T follicular helper cell (primary cell): ENCODE data around the gene MAP1A.
A peak's percentile ranks its signal among the peaks of the same experiment; 100 is the strongest.

Source experiments
- DNase-seq: peaks from one replicate; pipeline ENCODE4 v3.0.0-alpha.2; 2020; ENCODE audit warnings: low read depth
- total RNA-seq, 2 experiments: gene quantifications; one replicate each; lab custom pipeline; 2026; lab: John Stamatoyannopoulos, UW

MAP1A gene
- total RNA-seq: 2.4 to 23.9 reads per million in 2 experiments

DNA sequence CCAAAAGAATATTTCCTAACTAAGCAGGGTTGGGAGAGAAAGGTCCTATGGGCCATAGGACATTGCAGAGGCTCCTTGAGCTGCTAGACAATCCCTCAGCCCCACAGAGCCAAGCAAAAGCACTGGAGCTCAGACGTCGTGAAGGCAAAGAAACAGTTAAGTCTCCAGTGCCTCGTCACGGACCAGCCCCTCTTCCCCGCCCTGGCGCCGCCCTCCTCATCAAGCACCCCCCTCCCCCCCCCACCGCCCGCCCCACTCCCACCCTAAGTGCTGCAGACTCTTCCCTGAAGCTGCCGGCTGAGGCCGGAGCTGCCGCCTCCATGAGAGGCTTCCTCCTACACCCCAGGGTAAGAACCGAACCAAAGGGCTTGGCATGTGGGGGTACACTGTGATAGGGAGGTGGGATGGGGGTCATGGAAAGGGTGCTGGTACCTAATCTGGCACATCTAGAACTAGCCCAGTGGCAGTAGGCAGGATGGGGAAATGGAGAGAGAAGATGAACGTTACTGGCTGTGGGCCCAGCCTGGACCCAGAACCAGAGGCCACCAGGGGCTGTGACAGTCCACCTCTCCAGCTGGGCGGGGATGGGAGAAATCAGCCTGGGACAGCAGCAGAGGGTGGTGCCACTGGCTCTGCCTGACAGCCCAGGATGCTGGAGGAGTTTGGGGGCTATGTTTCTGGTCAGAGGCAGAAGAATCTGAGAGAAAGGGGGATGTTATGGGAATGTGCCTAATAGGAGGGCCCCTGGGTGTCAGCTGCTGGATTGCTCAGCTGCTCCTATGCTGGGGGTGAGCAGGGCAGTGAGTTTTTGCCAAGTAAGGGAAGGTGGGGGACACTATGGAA, at the start of gene MAP1A:
TSS of gene MAP1A (plus strand) at position 255 of the 843 bp plus-strand sequence. CDS start 3,866 bp downstream, outside the sequence.
- no peak for DNase-seq

- DNase-seq: no peak
Measured at GRCh38 chr15:43469867-43470266, 47.5 kb upstream of the MAP1A start.

DNA sequence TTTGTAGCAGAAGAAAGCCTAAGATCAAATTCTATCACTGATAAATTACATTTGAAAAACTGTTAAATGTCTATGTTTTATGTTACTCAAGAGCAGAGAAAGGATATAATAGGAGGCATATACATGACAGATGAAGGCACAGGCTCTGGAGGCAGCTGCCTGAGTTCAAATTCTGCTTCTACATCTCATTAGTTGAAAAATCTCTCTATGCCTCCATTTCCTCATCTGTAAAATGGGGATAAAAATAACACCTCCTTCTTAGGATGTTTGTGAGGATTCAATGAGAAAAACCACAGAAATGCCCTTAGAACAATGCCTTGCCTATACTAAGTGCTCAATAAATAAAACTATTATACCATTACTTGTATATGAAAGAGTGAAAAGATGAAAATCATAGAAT, 45.4 kb upstream of the MAP1A start:
- no peak for DNase-seq

DNA sequence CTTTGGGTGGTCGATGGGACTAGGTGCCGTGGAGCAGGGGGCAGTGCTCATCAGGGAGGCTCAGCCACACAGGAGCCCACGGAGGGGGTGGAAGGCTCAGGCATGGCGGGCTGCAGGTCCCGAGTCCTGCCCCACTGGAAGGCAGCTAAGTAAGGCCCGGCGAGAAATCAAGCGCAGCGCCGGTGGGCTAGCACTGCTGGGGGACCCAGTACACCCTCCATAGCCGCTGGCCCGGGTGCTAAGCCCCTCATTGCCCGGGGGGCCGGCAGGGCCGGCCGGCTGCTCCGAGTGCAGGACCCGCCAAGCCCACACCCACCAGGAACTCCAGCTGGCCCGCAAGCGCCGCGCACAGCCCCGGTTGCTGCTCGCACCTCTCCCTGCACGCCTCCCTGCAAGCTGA, 43.5 kb upstream of the MAP1A start:
- no peak for DNase-seq

DNA sequence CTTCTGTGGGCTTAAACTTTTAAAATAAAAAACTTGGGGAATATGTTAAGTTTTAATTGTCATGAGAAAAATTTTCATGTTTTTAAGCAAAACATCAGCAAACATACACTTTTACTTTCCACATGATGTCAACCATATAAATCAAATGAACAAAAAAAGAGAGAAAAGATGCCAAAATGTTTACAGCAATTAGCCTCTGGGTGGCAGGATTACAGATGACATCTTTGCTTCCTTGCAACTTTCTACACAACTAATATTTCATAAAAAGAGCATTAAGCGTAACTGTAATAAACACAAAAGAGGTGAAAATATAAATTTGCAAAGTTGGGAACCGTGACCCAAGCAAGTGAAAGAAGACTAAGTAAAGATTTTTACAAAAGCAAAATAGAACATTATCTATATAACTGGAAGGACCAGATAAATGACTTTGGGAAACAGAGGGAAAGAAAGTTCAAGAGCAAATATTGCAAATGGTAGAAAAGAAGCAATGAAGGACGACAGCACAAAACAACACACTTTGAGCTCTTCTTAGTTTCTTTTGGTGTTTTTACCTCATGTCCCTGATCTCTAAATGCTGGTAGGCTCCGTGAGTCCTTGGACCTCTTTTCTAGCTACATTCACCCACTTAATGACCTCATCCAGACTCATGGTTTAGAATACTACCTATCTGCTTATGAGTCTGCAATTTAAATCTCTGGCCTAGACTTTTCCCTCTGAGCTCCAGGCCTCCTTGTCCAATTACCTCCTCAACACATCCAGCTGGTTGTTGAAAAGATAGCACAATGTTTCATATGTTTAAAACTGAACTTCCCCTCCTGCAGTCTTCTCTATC, 33.9 kb upstream of the MAP1A start:
- no peak for DNase-seq

DNA sequence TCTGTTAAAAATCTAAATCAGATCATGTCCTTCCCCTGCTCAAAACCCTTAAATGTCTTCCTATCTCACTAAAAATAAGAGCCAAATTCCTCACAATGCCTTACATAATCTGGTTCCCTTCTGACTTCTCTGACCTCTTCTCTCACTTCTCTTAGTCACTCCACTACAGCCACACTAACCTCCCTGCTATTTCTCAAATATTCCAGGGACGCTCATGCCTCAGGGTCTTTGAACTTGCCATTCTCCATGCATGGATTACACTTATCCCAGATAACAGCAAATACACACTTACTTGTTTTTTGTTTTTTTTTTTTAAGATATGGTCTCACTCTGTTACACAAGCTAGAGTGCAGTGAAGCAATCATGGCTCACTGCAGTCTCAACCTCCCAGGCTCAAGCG, 33.0 kb upstream of the MAP1A start:
- no peak for DNase-seq

GRCh38 chr15:43487271-43487895, 30.0 kb upstream of the MAP1A start:
- no peak for DNase-seq

- DNase-seq: no peak
Measured at GRCh38 chr15:43488790-43489189, 28.6 kb upstream of the MAP1A start.

- DNase-seq: no peak
Measured at GRCh38 chr15:43489191-43489590, 28.2 kb upstream of the MAP1A start.

GRCh38 chr15:43492266-43492665, 25.1 kb upstream of the MAP1A start:
- DNase-seq: no peak

DNA sequence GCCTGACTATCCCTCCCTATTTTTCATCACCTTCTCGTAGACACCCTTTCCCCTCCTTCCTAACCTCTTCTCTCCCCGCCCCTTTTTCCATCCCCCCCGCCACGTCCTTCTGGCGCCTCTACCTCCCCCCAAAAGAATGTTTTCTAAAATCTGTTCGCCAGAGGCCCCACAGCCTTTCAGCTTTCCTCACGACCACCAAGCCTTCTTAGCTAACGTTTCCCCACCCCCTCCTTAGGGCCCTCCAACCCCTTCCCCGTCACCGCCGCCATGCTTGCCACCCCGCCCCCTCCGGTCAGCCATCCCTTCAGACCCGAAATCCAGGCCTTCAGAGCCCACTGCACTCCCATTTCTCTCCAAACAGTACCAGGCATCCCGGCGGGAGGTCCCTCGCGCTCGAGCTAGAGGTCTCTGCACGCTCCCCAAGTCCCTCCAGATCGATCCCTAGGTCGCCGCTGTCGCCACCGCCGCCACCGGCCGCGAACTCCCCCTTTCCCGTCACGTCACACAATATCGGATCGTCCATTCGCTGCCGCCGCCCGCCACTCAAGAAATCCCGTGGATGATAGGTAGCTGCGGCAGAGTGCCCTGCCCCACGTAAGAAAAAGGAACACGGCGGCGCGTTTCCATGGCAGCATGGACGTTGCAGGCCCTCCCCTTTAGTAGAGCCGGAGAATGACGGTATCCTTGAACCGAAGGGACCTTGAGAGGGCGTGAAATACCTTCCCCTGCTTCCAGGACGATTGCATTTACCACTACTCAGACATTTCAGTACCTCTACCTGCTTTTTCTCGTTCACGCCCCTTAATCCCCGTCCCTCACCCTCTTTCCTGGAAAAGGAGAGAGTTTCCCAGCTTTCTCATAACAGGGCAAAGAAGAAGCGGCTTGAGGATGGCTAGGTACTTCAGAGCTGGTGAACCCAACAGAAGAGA, 24.5 kb upstream of the MAP1A start, which contains the start of gene TP53BP1:
TSS of gene TP53BP1 (minus strand) at position 484 of the 929 bp plus-strand sequence. CDS start at position 371, 113 bp downstream.
- DNase-seq: peak; percentile 95

DNA sequence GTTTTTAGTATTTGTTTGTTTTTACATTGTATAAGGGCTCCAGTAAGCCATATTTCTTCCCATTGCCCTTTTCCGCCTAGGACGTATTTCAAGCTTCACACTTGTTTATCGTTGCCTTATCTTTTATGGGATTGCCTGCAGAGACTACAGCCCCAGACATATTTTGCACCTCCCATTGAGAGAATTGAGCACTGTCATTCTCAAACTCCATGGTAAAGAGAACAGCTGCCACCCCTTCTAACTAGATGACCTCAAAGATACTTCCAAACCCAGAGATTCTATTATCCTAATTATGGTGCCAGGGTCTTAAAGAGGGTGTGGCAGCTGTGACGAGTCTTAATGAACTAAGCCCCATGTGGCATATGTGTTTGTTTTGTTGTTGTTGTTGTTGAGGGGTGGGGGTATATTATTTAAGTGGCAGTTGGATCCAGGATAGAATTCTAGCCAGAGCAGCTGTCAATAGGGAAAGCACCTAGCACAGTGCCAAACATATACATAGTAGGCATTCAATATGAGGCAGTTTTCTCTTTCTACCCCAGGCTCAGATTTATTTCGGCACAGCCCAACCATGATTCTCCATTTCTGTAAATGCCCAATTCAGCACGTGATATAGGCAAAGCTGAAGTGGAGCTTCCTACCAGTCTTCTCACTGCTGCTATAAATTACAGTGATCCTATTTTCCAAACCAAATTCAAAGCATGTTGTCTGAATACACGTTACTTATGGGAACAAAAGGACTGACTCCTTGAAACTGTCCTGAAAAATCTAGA, 23.5 kb upstream of the MAP1A start:
- DNase-seq: no peak

- DNase-seq: no peak
Measured at GRCh38 chr15:43498990-43499389, 18.4 kb upstream of the MAP1A start.

DNA sequence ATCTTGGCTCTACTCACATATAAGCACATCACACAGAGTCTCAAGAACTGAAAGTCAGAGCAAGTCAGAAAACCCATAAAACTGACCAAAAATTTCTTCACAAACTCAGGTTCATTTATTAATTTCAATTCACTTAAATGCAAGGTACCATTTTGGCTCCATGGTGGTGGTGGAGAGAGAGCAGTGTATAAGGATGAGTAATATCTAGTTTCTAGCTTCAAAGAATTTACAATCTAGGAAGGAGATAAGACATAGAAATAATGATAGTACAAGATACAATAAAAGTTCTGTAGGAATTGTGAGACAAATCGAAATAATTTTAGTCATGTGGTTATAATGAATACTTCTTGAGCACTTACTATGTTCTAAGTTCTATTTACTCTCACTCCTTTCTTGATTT, 17.8 kb upstream of the MAP1A start:
- no peak for DNase-seq

DNA sequence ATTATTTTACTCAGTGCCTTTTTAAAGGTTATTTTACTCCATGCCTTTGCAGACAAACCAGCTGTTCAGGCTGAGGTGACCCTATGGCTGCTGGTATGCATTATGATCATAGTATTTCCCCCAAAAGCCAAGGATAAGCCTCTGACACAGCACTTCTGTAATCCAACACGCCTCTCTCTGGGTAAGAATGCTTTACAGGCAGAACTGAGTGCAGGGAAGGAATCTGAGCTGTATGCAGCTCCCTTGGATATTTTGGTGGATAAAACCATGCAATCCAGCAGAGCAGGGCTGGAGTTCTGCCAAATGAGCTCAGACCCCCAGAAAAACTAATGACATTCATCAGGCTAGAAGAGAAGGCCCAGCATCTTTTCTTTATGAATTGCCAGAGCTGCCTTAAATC, 11.7 kb upstream of the MAP1A start:
- no peak for DNase-seq

DNA sequence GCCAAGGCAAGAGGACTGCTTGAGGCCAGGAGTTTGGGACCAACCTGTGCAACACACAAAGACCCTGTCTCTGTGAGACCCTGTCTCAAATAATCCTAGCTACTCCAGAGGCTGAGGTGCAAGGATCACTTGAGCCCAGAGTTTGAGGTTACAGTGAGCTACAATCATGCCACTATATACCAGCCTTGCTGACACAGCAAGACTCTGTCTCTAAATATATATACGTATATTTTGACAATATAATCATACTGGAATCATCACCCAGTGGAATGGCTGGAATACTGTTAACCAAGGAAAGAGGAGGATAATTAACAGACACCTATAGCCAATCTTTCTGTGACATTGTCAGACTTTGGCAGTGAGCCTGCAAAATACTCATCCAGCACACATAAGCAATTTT, 9.0 kb upstream of the MAP1A start:
- no peak for DNase-seq

- DNase-seq: no peak
Measured at GRCh38 chr15:43508991-43509659, 8.3 kb upstream of the MAP1A start.

DNA sequence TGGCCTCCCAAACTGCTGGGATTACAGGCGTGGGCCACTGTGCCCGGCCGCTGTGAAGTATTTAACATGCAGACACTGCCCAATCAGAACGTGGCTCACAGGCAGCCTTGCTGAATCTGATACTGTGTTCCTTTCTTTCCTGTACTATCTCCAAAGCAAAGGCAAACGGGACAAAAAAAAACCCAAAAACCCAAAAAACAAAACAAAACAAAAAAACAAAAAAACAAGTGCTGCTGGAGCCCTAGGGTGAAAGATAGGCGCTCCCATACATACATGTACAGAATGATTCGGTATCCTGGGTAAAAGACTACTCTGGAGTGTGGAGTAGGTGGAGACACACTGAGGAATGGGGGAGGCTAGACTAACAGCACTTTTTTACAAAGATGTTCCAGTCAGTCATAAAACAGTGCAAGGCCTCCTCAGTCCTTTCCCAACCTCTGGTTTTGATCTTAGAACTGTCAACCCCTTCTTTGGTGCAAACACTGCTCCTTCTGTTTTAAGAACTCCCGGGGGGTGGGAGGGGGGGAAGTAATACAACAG, 7.7 kb upstream of the MAP1A start:
- DNase-seq: no peak

- DNase-seq: peak; percentile 91
Measured at GRCh38 chr15:43510200-43511011, 7.0 kb upstream of the MAP1A start.
